LNCAP (cell line): ENCODE data around the gene CFAP20DC.

ENCODE experiments used
- CTCF ChIP-seq: fragments of 450-650 bp; IDR thresholded peaks from 2 replicates; pipeline ENCODE4 v1.5.1; 2017; ENCODE audit warnings: mild to moderate bottlenecking

Gene CFAP20DC

GRCh38 chr3:58731673-58732072, 318.2 kb downstream of the CFAP20DC start:
- no peak for TF ChIP-seq CTCF

- no peak for TF ChIP-seq CTCF
Measured at GRCh38 chr3:58728723-58729122, 321.1 kb downstream of the CFAP20DC start.

GRCh38 chr3:58725326-58725853, 324.4 kb downstream of the CFAP20DC start:
- no peak for TF ChIP-seq CTCF

- TF ChIP-seq CTCF, result no peak
Measured at GRCh38 chr3:58724336-58724735, 325.5 kb downstream of the CFAP20DC start.

GRCh38 chr3:58723173-58723572, 326.7 kb downstream of the CFAP20DC start:
- no peak for TF ChIP-seq CTCF

- no peak for TF ChIP-seq CTCF
Measured at GRCh38 chr3:58722561-58722960, 327.3 kb downstream of the CFAP20DC start.

- TF ChIP-seq CTCF, result no peak
Measured at GRCh38 chr3:58720526-58720925, 329.3 kb downstream of the CFAP20DC start.

GRCh38 chr3:58719684-58720083, 330.1 kb downstream of the CFAP20DC start:
- TF ChIP-seq CTCF, result no peak
